Limb (tissue), 2 donors: ENCODE results near the gene TAF1A.

Experiments used
- DNase-seq, 2 donors: peaks; one replicate each; pipeline ENCODE4 v3.0.0-alpha.2; 2016; ENCODE audit errors: extremely low spot score in 2 of 2

The TAF1A gene

DNA sequence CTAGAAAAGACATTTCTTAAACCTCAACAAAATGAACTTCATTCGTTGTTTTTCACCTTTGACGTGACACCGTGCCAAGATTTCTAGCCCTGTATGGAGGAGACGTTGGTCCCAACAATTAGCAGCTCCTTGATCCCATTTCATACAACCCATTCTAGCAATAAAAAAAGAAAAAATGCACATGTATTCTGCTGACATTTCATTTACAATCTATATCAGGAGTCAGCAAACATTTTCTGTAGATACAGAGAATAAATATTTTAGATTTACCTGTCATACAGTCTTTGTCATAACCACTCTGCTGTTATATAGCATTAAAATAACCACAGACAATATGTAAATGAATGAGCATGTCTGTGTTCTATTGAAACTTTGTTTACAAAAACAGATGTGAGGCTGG lies 7.0 kb upstream of the TAF1A start:
- DNase-seq = no peak

DNA sequence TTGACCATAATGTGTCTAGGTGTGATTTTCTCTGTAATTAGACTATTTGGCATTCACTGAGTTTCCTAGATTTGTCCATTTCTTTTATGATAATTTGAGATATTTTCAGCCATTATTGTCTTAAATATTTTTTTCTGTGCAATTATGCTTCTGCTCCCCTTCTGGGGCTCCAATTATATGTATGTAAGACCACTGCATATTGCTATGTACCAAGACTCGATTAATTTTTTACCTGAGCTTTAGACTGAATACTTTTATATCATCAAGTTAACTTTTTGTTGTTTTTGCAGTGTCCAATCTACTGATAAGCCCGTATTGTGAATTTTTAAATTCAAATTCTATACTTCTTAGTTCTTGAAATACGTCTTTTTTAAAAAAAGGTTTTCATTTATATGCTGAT lies 5.1 kb upstream of the TAF1A start:
- no peak for DNase-seq

DNA sequence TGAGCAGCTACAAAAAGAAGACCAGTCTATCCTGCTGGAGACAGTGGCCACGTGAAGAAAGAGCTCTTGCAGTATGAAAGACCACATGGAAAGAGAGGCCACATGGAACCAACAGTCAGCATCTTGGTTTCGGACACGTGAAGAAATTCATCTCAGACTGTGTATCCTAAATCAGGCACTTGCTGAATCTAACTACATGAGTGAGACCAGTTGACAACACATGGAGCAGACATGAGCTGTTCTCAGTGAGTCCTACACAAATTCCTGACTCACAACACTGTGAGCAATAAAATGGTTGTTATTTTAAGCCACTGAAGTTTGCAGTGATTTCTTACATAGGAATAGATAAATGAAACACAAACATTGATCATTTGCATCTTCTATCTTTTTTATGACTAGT lies 2.4 kb upstream of the TAF1A start:
- DNase-seq = no peak

DNA sequence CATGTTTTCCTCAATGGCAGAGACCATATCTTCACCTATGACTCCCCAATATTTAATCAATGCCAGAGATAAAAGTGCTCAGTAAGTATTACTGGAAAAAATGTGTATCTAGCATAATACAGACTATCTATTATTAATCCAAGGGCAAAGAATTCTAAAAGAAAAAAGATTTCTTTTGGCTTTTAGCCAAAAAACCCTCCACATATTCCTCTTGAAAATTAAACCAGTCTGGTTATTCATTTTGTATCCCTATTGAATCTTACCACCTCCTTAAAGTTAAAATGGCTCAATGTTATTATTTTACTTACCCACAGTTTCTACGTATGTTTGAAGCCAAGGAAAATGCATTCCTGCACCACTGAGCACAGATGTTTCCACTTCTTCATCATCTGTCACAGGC lies 1.6 kb downstream of the TAF1A start:
- no peak for DNase-seq

DNA sequence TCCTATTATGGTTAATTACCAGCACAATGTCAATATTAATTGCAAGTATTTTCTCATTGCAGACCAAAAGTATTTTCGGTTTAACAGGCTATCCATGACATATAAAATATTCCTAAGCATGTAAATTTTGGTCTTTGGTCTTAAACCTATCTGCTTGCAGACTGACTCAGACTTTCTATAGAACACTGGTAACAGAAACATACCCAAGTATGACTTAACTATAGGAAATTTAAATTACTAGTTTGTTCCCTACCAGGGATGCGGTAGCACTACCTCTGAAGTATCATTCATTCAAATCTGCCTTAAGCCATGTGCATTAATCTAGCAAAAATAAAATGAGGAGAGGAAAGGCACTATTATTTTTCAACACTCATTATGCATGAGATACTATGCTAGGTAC lies 2.9 kb downstream of the TAF1A start:
- DNase-seq = no peak

DNA sequence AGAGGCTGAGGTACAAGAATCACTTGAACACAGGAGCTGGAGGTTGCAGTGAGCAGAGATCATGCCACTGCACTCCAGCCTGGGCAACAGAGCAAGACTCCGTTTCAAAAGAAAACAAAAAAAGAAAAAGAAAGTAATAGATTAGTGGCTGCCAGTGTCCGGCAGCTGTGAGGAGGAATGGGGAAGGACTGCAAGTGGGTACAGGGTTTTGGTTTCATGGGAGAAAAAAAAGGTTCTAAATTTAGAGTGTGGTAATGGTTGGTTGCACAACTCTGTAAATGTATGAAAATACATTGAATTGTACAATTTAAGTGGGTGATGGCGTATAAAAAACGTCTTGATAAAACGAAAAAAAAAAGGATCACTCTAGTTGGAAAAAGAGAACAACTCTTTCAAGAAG lies 6.7 kb downstream of the TAF1A start:
- no peak for DNase-seq

DNA sequence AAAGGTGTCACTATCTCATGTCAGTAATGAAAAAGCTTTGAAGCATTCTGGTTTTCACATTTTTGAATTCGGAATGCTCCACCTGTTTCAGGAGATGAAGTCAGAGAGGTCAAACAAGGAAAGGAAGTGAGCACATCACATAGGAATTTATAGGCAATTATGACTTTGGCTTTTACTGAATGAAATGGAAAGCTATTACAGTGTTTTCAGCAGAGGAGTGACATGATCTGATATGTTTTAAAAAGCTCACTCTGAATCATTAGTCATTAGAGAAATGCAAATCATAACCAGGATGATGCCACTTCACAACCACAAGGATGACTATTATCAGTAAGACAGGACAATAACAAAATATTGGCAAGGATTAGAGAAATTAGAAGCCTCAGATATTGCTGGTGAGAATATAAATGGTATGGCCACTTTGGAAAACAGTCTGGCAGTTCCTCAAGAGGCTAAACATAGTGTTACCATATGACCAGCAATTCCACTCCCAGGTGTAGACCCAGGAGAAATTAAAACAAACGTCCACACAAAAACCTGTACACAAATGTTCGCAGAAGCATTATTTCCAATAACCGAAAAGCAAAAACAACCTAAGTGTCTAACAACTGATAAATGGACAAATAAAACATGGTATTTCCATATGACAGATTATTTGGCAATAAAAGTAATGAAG lies 7.5 kb downstream of the TAF1A start:
- DNase-seq = no peak

DNA sequence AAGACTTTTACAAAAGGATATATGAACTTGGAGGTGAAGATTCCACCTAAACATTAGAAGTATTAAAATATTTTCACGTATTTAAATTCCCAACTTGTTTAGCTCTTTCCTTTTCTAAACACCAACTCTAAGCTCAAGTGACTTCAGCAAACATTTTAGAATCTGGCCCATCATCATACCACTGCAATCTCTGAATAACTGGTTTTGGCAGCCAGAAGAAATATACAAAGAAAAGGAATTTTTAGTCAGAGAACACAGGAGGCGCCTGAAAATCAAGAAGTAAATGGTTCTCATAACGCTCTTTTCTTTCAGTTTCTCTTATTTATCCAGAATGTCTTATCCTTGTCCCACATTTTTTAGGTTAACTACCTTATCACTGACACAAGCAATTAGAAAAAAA lies 10.4 kb downstream of the TAF1A start:
- DNase-seq = no peak

DNA sequence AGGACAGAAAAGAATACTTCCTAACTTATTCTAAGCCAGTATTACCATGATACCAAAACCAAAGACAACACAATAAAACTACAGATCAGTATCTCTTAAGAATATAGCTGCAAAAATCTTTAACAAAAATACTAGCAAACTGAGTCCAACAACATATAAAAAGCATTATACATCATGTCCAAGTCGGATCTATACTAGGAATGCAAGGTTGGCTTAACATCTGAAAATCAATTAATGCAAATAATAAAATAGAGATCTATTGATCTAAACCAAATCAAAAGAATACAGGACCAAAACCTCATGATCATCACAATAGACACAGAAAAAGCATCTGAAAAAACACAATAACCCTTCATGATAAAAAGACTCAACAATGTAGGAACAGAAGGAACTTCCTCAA lies 18.9 kb downstream of the TAF1A start:
- DNase-seq = no peak

DNA sequence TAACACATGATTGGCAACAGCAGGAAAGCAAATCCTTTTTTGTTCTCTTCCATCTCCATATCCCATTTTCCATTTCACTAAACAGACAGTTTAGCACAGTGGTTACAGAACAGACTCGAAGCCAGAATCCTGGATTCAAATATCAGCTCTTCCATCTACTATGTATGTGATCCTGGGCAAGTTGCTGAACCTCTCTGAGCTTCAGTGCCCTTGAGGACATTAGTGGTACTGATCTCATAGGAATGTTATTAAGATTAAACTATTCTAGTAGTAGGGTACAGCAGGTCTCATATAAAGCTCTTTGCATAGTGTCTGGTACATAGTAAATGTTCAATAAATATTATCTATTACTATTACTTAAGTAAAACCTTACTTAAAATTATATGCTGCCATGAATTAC lies 28.1 kb downstream of the TAF1A start:
- no peak for DNase-seq

DNA sequence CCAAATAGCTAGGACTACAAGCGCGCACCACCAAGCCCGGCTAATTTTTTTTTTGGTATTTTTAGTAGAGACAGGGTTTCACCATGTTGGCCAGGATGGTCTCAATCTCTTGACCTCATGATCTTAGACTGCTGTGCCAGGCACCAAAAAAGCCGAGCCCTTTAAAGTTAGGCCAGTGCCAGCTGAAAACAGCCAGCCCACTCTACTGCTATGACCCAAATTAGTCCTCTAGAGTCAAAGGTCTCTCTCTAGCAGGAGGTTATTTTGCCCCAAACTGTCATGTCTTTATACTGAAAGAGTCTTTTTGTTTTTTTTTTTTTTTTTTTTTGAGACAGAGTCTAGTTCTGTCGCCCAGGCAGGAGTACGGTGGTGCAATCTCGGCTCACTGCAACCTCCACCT lies 32.2 kb downstream of the TAF1A start:
- no peak for DNase-seq

DNA sequence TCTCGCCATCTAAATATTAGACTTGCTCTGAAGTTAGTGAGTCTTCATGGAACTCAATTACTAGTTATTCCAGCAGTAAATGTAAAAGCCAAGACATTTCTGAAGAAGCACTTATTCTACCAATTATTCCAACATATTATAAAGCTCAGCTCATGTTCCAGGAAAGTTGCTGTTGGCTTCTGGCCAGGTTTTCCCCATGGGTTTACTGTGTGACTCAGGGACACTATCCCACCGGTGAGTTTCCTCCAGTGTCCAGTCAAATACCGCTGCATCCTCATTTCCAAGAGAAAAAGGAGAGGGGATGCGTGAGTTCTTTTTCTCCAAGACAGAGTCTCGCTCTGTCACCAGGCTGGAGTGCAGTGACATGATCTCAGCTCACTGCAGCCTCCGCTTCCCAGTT lies 32.6 kb downstream of the TAF1A start:
- no peak for DNase-seq

DNA sequence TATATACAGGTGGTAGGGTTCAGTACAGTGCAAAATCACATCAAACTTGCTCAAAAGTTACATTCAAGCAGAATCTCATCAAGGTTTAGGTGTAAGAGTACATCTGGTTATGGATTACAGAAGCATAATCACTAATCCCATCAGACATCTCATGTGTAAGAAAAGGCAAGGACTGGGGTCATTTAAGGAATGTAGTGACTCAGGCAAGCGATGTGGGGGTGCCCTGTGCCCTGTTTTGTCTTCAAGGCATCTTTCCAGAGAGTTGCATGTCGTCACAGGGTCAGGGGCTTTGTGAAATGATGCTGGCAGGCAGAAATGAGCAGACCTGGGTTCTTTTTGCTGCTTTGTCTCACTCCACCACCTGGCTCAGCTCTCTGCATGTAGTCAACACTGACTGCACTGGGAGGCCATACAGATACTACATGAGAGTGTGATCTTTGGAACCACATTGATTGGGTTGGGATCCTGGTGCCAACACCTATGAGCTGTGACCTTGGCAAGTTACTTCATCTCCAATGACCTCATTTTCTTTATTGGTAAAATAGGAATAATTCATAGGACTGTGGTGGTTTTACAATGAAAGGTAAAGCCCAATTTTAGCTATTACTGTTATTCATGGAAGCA lies 33.6 kb downstream of the TAF1A start:
- DNase-seq = no peak

DNA sequence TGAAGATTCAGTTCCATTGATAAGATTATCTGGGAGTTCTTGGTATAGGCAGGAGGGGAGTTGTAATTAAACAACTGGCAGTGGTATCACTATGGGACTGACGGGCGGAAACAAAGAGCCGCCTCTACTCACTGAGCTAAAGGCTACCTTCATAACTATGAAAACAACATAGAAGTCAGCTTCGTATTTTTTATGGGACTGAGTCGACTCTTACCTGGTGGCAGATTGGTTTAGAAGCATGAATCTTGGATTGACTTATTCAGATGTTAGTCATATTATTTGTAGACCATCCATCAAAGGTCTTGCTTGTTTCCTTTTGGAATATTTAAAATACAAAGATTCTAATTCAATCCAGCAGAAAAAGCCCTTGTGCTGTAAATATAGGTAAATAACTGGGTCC lies 35.6 kb downstream of the TAF1A start:
- no peak for DNase-seq

DNA sequence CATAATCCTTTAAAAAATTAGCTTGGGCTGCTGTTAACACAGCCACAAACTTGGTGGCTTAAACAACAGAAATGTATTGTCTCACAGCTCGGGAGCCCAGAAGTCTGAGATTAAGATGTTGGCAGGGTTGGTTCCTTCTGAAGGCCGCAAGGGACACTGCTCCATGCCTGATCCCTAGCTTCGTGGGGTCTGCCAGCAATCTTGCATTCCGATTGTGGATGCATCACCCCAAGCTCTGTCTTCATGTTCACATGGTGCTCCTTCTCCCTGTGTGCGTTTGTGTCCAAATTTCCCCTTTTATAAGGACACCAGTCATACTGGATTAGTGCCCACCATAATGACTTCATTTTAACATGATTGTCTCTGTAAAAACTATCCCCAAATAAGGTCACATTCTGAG lies 36.9 kb downstream of the TAF1A start:
- no peak for DNase-seq

DNA sequence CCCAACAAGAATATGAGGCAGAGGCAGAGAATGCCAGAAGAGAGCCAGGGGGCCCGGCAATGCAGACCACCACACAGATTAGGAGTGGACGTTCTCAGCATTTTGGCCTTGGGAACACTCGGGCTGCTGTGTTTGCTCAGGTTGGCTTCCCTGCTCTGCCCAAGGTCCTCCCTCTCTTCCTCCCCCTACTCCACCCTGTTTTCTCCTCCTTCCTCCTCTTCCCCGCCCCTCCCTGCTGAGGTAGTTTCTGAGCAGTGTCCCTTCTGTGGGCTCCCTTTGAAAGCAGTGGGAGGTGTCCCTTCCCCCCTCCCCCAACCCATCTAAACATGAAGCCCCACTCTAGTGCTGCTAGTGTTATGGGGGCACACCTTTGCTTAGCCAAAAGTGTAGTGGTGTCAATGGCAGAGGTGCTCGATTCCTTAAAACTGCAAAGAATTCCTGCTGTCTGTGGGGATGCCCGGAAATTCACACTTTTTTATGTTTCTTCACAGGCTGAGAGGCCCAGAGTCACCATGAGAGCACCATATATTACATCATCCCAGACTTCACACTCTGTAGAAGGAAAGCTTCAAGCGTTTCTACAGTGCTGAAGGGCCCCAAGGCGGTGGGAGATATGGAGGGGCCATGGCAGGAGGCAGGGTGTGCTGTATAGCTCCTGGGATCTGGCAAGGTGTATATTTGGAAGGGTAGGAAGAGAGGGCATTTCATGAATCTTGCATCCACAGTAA lies 41.6 kb downstream of the TAF1A start, which contains the start of gene HHIPL2:
Gene HHIPL2 (minus strand): TSS at position 161 of the 728 bp plus-strand sequence. CDS start 60 bp downstream, at position 101.
- DNase-seq = no peak

DNA sequence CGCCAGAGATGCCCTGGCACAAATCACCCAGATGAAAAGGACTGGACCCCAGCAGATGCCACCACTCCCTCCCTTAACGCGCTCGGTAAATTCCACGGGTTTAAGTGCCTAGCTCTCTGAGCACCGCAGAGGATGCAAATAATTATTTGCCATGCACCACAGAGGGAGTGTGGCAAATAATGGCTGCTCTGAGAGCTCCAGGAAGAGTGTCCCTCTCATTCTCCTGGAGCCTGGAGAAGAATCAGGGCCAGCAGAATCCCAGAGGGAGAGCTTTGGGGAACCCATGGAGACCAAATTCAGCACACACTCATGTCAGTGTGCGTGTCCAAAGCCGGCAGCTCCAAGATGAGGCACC lies 42.5 kb downstream of the TAF1A start:
- no peak for DNase-seq

DNA sequence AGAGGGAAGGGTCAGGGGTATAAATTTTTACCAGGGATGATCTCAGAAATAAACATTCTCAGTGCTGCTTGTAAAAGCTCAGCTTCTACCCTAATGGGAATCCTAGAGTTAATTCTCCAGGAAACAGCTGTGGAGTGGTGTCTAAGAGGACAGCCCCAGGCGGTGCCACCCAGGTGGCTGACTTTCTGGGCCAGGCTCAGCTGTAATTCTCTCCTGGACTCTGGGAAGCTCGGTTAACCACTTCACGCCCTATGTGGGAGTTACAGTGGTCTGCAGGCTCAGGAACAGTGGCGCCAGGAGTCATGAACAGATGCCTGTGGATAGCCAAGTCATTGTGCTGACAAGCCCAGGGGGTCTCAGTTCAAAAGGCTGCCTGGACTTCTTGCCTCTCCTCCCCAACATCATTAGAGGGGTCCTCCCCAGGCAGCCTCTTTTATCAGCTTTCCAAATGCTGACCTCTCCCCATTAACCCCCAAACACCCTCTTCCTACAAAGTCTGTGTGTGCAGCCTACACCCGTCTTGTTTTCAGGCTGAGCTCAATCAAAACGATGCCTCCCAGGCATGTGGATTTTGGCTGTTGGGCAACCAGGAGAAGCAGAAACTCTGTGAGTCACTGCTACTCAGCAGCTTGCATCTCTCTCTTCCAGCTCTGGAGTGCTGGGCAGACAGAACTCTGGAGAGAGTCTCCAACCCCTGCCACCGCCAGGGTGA lies 43.0 kb downstream of the TAF1A start:
- peak in 1 of 2 donors; percentile 43 for DNase-seq

DNA sequence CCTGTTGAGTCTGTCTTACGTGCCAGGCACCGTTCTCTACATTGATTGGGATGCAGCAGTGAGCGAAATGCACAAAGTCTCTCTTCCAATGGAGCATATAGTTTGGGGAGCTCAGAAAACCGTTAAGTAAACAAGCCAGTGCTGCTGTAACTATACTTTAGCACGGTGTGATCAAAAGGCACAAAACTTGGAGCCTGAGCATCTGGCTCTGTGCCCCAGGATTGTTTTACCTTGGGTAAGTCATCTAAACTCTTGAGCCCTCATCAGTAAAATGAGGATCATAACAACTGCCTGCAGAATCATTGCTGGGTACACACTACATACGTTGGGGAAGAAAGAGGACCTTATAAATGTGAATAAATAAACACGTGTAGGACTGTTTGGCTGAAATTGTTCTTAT lies 43.6 kb downstream of the TAF1A start:
- no peak for DNase-seq

DNA sequence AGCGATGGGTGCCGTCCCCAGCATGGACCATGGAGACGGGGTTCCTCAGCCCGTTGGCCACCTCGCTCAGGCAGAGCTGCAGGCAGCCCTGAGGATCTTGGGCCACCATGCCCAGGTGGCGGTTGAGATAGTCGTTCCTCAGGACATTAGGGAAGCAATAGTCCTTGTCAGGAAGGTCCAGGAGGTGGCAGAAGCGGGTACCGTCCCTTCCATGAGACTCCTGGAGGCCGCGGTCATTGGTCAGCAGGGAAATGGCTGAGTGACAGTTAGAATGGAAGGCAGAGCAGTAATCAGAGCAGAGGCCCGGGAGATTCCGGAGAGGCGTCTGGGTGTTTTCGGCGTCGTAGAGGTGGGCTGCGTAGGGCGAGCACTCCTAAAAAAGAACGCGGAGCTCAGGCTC lies 45.9 kb downstream of the TAF1A start:
- no peak for DNase-seq

DNA sequence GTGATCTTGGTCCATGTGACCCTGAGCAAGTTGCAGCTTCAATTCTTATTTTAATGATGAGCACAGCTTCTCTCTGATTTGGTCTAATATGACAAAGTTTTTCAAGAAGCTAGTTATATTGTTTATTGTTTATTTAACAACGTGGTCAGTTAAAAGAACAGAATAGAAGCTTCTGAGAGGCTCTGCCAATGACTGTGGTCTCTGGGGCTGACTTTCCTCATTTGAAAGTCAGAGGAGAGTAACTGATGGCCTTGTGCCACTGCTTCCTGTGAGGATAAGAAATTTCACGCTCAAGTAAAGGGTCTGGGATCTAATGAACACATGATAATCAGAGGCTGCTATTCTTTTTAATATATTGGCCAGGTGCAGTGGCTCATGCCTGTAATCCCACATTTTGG lies 49.1 kb downstream of the TAF1A start:
- DNase-seq = no peak

DNA sequence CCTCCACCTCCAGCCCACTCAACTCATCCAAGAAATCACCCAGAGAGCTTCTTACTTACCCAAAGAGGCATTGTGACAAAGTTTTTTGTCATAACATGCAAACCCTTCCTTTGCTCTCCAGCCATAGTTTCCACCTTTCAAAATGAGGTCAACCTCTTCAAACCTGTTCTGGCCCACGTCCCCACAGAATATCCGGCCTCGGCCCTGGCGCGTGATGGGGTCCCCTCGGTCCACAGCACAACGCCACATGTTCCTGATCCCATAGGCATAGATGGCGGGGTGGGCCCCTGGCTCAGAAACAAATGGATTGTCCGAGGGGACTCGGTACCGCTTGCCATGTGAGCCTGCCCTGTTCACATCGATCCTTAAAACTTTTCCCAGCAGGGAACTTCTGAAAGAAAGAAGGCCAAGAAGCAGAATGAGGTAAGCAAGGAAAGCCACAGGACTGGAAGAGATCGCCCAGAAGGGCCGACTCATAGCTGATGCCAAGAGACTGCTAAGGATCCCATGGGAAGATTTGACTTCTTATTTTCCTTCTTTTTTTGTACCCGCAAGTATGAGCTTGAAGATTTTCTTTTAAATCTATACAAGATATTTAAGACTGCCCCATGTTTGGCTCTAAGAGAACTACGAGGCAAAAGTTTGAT lies 49.7 kb downstream of the TAF1A start:
- no peak for DNase-seq
